Activated naive CD4-positive, alpha-beta T cell treated with Interleukin-2 at 50 U/mL for 16 hours (primary cell): ENCODE data around the gene SYNE4.

Experiments used
- DNase-seq: peaks from one replicate; pipeline ENCODE4 v3.0.0-alpha.2; 2020

SYNE4 gene

DNA sequence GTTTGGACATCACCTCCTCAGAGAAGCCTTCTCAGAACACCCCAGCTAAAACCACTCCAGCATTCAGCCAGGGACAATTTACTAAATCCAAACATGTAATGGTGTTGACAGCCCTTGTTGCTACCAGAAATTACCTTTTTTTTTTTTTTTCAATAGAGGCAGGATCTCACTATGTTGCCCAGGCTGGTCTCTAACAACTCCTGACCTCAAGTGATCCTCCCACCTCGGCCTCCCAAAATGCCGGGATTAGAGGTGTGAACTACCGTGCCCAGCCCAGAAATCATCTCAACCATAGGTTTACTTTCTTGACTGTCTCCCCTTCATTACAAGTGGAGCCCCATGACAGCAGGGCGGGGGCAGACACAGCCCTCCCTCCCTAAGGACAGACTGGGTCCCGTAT lies 14.8 kb upstream of the SYNE4 start:
- DNase-seq, result no peak

- DNase-seq, result no peak
Measured at GRCh38 chr19:36019061-36019670, 10.6 kb upstream of the SYNE4 start.

DNA sequence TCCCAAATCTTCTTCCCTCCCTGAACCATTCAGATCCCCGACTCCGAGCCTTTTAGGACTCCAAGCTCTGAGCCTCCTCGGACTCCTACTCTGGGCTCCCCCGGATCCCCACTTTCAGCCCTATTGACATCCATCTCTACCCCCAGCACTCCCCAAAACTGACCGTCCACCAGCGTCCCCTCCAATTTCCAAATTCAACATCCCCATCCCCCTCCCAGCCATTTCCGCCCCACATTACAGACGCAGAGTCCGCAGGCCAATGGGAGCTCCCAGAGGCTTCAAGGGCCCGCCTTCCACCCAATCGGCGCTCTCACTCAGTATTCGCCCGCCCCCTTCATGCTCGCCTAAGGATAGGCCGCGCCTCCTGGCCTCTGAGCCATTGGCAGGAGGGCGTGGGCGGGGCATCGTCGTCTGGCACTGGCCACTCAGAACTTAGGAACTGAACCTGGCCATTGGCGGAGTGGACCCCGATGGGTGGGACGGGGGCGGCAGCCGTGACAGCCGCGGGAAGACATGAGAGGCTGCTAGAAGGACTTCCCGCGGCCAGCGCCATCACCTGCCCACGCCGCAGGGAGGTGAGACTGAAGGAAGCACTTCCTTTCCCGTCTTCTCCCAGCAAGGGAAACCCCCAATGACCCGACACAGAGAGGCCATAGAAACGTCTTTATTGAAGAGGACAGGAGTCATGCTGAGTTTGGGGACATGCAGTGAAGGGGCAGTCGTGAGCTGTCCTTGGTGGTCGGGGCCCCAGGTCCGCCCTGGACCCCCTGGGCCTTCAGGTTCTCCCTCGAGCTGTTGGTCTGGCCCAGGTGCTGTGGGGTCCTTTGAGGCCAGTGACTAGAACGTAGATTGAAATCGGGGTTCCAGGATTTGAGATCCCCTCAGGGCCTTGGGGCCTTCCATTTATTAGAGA lies 5.7 kb upstream of the SYNE4 start, which contains the start of gene ALKBH6:
Gene ALKBH6, minus strand, starts transcription at position 202 of the 913 bp plus-strand sequence. CDS start 816 bp downstream, outside the sequence.
- DNase-seq, result peak; percentile 100

- DNase-seq, result no peak
Measured at GRCh38 chr19:36013280-36014011, 4.8 kb upstream of the SYNE4 start.

DNA sequence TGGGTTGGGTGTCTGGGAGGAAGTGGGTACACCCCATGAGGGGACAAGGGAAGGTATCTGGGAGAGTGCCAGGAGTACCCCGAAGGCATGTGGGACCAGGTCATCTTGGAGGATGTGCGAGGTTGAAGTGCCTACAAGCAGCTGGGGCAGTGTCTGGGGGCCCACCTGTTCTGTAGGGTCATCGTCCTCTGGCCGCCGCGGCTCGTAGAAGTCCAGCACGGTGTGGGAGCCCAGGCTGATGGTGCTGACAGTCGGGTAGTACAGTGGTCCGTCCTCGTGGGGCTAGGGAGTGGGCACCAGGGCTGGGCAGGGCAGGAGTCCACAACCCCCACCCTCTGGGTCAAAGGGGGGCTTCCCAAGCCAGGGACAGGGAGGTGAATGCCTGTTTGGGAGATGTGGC lies 1.8 kb upstream of the SYNE4 start:
- no peak for DNase-seq

GRCh38 chr19:36009633-36010379 lies 1.2 kb upstream of the SYNE4 start:
- no peak for DNase-seq

DNA sequence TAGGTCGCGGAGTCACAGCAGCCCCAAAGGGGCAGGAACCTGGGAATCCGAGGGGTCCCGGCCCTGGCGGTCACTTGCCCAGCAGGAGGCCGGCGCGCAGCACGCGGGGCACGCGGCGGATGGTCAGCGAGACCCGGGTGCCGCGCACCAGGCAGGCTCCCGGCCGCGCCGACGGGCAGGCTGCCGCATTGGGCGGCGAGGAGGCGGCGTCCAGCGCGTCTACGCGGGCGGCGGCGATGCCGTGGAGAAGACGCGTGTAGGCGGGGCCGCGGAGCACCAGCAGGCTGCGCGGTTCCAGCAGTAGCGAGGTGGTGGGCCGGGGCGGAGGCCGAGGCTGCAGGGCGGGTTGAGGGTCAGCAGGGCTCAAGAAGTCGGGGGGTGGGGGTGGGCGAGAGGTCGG lies 607 bp upstream of the SYNE4 start:
- peak; percentile 57 for DNase-seq

DNA sequence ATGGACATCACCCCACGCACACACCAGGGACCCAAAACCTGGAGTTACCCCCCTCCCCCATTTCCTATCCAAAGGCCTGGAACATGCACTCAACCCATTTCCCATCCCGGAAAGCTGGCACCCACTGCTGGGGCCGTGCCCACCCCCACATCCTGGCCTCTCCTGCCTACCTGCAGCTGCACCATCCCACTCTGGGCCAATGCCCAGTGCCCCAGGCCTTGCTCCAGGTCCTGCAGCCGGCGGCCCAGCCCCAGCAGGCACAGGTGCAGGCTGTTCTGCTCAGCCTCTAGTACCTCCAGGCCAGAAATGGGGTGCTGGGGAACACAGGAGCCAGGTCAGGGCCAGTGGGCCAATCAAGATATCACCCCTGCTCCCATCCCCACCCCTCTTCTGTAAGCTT lies 1.7 kb downstream of the SYNE4 start:
- DNase-seq, result no peak

- no peak for DNase-seq
Measured at GRCh38 chr19:36003284-36003683, 5.3 kb downstream of the SYNE4 start.

DNA sequence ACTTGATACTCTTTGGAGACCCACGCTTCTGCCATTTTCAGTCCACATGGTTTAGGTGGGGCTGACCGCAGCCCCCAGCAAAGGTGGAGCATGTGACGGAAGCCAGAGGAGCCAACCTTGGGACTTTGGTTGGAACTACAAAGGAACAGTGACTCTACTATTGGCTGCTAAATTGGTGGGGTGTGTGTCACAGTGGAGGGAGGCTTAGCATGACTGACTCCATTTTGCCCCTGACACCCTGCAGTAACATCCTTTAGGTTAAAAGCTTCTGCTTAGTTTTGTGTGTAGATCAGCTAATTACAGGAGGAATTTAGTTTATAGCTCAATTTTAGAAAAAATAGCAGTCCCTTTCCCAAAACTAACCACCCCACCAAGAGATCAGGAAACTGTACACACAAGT lies 7.0 kb downstream of the SYNE4 start:
- no peak for DNase-seq

GRCh38 chr19:35996777-35997176 lies 11.8 kb downstream of the SYNE4 start:
- DNase-seq, result no peak

- peak; percentile 95 for DNase-seq
Measured at GRCh38 chr19:35995048-35995993, 13.3 kb downstream of the SYNE4 start, which contains the start of gene SDHAF1. Gene SDHAF1, plus strand, starts transcription at chr19:35995188. Its CDS starts 87 bp downstream, at chr19:35995275.

- no peak for DNase-seq
Measured at GRCh38 chr19:35993923-35994598, 14.6 kb downstream of the SYNE4 start.

GRCh38 chr19:35992907-35993765 lies 15.5 kb downstream of the SYNE4 start:
- no peak for DNase-seq

GRCh38 chr19:35991731-35992450 lies 16.7 kb downstream of the SYNE4 start:
- DNase-seq, result no peak

DNA sequence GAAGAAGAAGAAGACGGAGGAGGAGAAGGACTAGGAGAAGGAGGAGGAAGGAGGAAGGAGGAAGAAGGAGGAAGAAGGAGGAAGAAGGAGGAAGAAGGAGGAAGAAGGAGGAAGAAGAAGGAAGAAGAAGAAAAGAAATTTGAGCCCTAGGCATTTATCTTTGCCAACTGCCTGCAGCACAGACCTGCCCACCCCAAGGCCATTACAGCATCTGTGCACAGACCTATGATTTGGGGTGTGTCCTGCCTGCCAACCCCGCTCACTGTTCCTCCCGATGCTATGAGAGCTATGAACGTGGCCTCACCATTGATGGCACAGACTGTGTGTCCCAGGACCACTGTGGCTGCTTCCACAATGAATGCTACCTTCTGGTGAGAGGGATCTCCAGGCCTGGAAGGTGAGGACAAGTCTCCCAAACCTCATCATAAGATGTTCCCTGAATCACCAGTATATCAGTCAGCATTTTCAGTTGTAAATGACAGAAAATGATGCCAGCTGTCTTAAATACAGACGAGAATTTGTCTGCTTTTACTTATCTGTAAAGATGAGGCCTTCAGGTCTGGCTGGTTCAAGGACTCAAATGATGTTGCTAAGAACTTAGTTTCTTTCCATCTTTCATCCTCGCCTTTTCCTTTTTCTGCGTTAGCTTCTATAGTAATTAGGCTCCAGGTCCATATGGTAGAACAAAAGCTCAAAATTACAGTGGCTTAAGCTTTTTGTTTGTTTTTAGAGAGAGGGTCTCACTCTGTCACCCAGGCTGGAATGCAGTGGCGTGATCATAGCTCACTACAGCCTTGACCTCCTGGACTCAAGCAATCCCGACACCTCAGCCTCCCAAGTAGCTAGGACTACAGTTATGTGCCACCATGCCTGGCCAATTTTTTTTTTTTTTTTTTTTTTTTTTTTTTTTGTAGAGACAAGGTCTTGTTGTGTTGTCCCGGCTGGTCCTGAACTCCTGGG lies 17.6 kb downstream of the SYNE4 start:
- no peak for DNase-seq

DNA sequence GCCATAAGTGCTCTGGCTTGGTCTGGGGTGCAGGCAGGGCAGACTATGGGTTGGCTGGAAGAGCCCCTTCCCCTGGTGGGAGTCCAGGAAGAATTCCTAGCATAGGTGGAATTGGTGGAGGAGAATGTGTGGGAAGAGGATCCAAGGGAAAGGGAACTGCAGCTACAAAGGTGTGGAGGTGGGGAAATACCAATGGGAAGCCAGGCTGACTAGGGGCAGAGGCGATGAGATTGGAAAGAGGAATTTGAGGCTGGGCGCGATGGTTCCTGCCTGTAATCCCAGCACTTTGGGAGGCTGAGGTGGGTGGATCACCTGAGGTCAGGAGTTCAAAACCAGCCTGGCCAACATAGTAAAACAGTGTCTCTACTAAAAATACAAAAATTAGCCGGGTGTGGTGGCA lies 18.5 kb downstream of the SYNE4 start:
- no peak for DNase-seq

GRCh38 chr19:35988824-35989223 lies 19.8 kb downstream of the SYNE4 start:
- no peak for DNase-seq
